ENCODE results near the gene NALCN.

NALCN gene

GRCh38 chr13:101258071-101258470, 158.2 kb downstream of the NALCN start:
- Histone ChIP-seq H3K27ac (no peak overlapping the region), H3K4me1 (ENCODE audit: low read depth, poor library complexity, severe bottlenecking) (no peaks in the 10 kb centered on the region), H4K20me1 (ENCODE audit: insufficient read depth) (no peaks in the 10 kb centered on the region), H3K4me2 (no peak overlapping the region), H3K27me3 (ENCODE audit: insufficient read depth, low read depth) (no peaks in the 10 kb centered on the region), H3K4me3 (IDR thresholded peaks at IDR 0.05; ENCODE audit: insufficient read depth, low read depth, low read length) (no peak overlapping the region), H3K79me2 (ENCODE audit: insufficient read depth, low read depth) (no peaks in the 10 kb centered on the region), H3K9ac (no peak overlapping the region), H2AFZ (ENCODE audit: low read depth) (no peak overlapping the region), H3K36me3 (ENCODE audit: insufficient read depth) (no peaks in the 10 kb centered on the region)
- TF ChIP-seq CTCF (conservative IDR thresholded peaks at IDR 0.05; ENCODE audit: low read depth, low read length): no peak

GRCh38 chr13:101248739-101249514, 167.4 kb downstream of the NALCN start:
- H3K4me2 ChIP-seq: no peak overlapping the region
- no peak overlapping the region for H3K4me3 ChIP-seq (IDR thresholded peaks at IDR 0.05; ENCODE audit: insufficient read depth, low read depth, low read length)
- no peak for TF ChIP-seq CTCF (conservative IDR thresholded peaks at IDR 0.05; ENCODE audit: low read depth, low read length)
- no peaks in the 10 kb centered on the region for H4K20me1 ChIP-seq (ENCODE audit: insufficient read depth)
- H2AFZ ChIP-seq (ENCODE audit: low read depth): no peak overlapping the region
- no peak overlapping the region for H3K27ac ChIP-seq
- no peaks in the 10 kb centered on the region for H3K4me1 ChIP-seq (ENCODE audit: low read depth, poor library complexity, severe bottlenecking)
- H3K27me3 ChIP-seq (ENCODE audit: insufficient read depth, low read depth): no peaks in the 10 kb centered on the region
- H3K79me2 ChIP-seq (ENCODE audit: insufficient read depth, low read depth): no peaks in the 10 kb centered on the region
- H3K9ac ChIP-seq: no peak overlapping the region
- no peaks in the 10 kb centered on the region for H3K36me3 ChIP-seq (ENCODE audit: insufficient read depth)

- no peak overlapping the region for H3K9ac ChIP-seq
- no peak for TF ChIP-seq CTCF (conservative IDR thresholded peaks at IDR 0.05; ENCODE audit: low read depth, low read length)
- no peak overlapping the region for H3K27ac ChIP-seq
- no peak overlapping the region for H2AFZ ChIP-seq (ENCODE audit: low read depth)
- H3K4me2 ChIP-seq: no peak overlapping the region
- H3K27me3 ChIP-seq (ENCODE audit: insufficient read depth, low read depth): no peaks in the 10 kb centered on the region
- no peaks in the 10 kb centered on the region for H3K36me3 ChIP-seq (ENCODE audit: insufficient read depth)
- H3K4me1 ChIP-seq (ENCODE audit: low read depth, poor library complexity, severe bottlenecking): no peaks in the 10 kb centered on the region
- H3K79me2 ChIP-seq (ENCODE audit: insufficient read depth, low read depth): no peaks in the 10 kb centered on the region
- no peaks in the 10 kb centered on the region for H4K20me1 ChIP-seq (ENCODE audit: insufficient read depth)
- no peak overlapping the region for H3K4me3 ChIP-seq (IDR thresholded peaks at IDR 0.05; ENCODE audit: insufficient read depth, low read depth, low read length)
Observed at GRCh38 chr13:101242720-101243119, 173.6 kb downstream of the NALCN start.

DNA sequence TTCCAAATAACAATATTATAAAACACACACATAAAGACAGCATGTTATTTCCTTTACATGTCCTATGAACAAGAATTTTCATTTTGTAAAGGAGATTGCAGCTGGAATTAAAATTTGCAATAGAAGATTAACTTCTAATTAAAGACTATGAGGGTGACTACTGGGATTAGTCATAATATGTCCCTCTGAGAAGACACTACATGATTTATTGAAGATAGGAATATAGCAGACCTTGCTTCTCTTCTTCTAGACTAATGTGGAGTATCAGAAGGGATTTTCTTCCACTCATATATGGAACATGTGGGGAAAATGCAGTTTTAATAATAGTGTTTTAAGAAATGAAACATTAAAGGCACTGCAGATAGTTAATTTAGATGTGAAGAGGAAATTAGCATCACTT, 177.8 kb downstream of the NALCN start:
- Histone ChIP-seq H3K27me3 (ENCODE audit: insufficient read depth, low read depth) (no peaks in the 10 kb centered on the region), H3K27ac (no peak overlapping the region), H3K4me2 (no peak overlapping the region), H3K4me1 (ENCODE audit: low read depth, poor library complexity, severe bottlenecking) (no peaks in the 10 kb centered on the region), H3K4me3 (IDR thresholded peaks at IDR 0.05; ENCODE audit: insufficient read depth, low read depth, low read length) (no peak overlapping the region), H3K9ac (no peak overlapping the region), H3K36me3 (ENCODE audit: insufficient read depth) (no peaks in the 10 kb centered on the region), H2AFZ (ENCODE audit: low read depth) (no peak overlapping the region), H3K79me2 (ENCODE audit: insufficient read depth, low read depth) (no peaks in the 10 kb centered on the region), H4K20me1 (ENCODE audit: insufficient read depth) (no peaks in the 10 kb centered on the region)
- no peak for TF ChIP-seq CTCF (conservative IDR thresholded peaks at IDR 0.05; ENCODE audit: low read depth, low read length)

Data from KMS-11 (cell line).